GM13976 (cell line): Measurements from ENCODE around the gene IQCB1.

Experiments
- DNase-seq: peaks from one replicate; pipeline ENCODE4 v3.0.0; 2012; ENCODE audit warnings: low spot score
- in situ Hi-C: fragments of 300-500 bp; cut with MboI; formaldehyde crosslinking; loops from one replicate; pipeline ENCODE4 v1.12.0; 2022; ENCODE audit warnings: low sequenced_read_pairs, mixed read lengths, inconsistent platforms; ENCODE audit not compliant: unreplicated experiment
- TF ChIP-seq, protein P1 (sequence below): IDR thresholded peaks from 2 replicates; pipeline ENCODE4 v1.5.1; 2012; ENCODE audit warnings: borderline replicate concordance, mild to moderate bottlenecking; ENCODE audit not compliant: insufficient read depth; ENCODE audit errors: extremely low read depth, missing control alignments, control extremely low read depth

IQCB1 gene

GRCh38 chr3:121759541-121760202 lies 75.2 kb downstream of the IQCB1 start:
- in situ Hi-C loops: no loop called here
- TF ChIP-seq, protein P1, sequence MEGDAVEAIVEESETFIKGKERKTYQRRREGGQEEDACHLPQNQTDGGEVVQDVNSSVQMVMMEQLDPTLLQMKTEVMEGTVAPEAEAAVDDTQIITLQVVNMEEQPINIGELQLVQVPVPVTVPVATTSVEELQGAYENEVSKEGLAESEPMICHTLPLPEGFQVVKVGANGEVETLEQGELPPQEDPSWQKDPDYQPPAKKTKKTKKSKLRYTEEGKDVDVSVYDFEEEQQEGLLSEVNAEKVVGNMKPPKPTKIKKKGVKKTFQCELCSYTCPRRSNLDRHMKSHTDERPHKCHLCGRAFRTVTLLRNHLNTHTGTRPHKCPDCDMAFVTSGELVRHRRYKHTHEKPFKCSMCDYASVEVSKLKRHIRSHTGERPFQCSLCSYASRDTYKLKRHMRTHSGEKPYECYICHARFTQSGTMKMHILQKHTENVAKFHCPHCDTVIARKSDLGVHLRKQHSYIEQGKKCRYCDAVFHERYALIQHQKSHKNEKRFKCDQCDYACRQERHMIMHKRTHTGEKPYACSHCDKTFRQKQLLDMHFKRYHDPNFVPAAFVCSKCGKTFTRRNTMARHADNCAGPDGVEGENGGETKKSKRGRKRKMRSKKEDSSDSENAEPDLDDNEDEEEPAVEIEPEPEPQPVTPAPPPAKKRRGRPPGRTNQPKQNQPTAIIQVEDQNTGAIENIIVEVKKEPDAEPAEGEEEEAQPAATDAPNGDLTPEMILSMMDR: no peak
- DNase-seq: no peak

GRCh38 chr3:121758727-121759450 lies 76.0 kb downstream of the IQCB1 start:
- in situ Hi-C loops: no loop called here
- no peak for DNase-seq
- TF ChIP-seq, protein P1: no peak

GRCh38 chr3:121757812-121758545 lies 76.9 kb downstream of the IQCB1 start:
- in situ Hi-C loops: no loop called here
- no peak for DNase-seq
- TF ChIP-seq, protein P1: no peak

DNA sequence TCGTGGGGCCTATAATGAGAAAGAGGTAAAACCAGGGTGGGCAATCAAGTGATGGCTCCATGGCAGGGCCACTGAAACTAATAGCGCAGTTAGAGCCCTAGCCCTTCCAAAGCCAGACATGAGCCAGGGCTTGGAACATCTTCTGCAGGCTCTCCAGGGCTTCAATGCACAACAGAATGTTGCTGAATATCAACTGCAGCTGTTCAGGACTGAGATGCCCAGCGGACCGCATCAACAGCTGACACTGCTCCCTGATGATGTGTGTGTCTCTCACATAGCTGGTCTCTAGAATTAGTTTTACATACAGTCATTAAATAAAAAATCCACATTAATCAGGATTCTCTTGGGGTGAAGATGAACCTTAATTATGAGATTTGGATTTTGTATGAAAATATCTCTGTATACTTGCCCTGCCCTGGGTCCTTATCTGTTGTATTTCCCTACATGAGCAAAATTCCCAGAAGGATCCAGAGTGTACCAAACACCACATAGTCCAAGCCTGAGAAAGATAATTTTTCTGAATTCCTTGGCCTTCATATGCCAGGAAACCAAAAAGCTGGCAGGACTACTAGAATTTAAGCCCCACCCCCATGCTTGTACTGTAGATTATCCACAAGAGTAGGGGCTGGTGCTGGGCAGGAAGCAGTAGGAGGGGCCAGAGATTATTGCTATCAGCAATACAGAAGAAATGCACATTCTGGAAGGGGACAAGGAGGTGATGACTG lies 77.6 kb downstream of the IQCB1 start:
- in situ Hi-C loops: no loop called here
- TF ChIP-seq, protein P1: no peak
- no peak for DNase-seq

DNA sequence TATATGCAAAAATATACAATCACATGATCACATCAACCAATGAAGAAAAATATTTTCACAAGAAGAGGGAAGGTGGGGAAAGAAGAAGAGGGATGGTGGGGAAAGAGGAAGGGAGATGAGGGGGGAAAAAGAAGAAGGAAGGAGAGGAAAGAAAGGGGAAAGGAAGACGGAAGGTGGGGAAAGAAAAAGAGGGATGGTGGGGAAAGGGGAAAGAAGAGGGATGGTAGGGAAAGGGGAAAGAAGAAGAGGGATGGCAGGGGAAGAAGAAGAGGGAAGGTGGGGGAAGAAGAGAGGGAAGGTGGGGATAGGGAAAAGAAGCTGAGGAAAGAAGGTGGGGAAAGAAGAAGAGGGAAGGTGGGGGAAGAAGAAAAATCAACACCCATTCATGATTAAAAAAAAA lies 82.1 kb downstream of the IQCB1 start:
- DNase-seq: no peak

More for the DNA sequence above, 82.1 kb downstream of the IQCB1 start:
- in situ Hi-C loops: no loop called here
- TF ChIP-seq, protein P1: no peak
